ENCODE results near the gene EBF3.

EBF3 gene

GRCh38 chr10:129787557-129787956 lies 176.5 kb downstream of the EBF3 start:
- DNase-seq = no peak

GRCh38 chr10:129786216-129786615 lies 177.9 kb downstream of the EBF3 start:
- DNase-seq = no peak

GRCh38 chr10:129785536-129785981 lies 178.5 kb downstream of the EBF3 start:
- no peak for DNase-seq

Measured in stimulated activated CD4-positive, alpha-beta T cell treated with anti-CD3 and anti-CD28 coated beads, Interleukin-2, amount 100 ng/mL, for 24 hours (primary cell).